Sigmoid colon (tissue), 7 donors: ENCODE results near the gene DRD1. TPM values are rescaled to one million over a fixed set of nuclear protein-coding genes. Genes with fewer than 3 reads are reported as not detected.

ENCODE experiments used
- DNase-seq: peaks from one replicate; pipeline ENCODE4 v3.0.0-alpha.2; 2019
- H3K27ac ChIP-seq, 4 donors: fragments of 200-600 bp; sonication (generic); one replicate each; pipeline ENCODE4 v1.5.1; 2016 to 2019; ENCODE audit warnings: mild to moderate bottlenecking in 1 of 4
- H3K27me3 ChIP-seq, 3 donors: fragments of 200-600 bp; sonication (generic); one replicate each; pipeline ENCODE4 v1.5.1; 2019; ENCODE audit warnings: mild to moderate bottlenecking in 1 of 3
- H3K36me3 ChIP-seq, 4 donors: fragments of 200-600 bp; sonication (generic); one replicate each; pipeline ENCODE4 v1.5.1; 2016 to 2019
- H3K4me1 ChIP-seq, 4 donors: fragments of 200-600 bp; sonication (generic); one replicate each; pipeline ENCODE4 v1.5.1; 2017 to 2019
- H3K4me3 ChIP-seq, 4 donors: fragments of 200-600 bp; sonication (generic); one replicate each; pipeline ENCODE4 v1.5.1; 2017 to 2019; ENCODE audit warnings: mild to moderate bottlenecking in 2 of 4, moderate library complexity in 1 of 4
- H3K9me3 ChIP-seq, 4 donors: fragments of 200-600 bp in 3 of 4; sonication (generic) in 3 of 4; one replicate each; pipeline versions ENCODE4 v1.5.1 to v1.6.1; 2013 to 2019
- EP300 ChIP-seq, 4 donors: sonication (generic); formaldehyde crosslinking; IDR thresholded peaks; one replicate each; pipeline ENCODE4 v1.6.1; 2017; ENCODE audit warnings: antibody characterized with exemption in 4 of 4
- POLR2A ChIP-seq, 2 donors: fragments of 450-650 bp; IDR thresholded peaks; one replicate each; pipeline ENCODE4 v1.6.1; 2016; ENCODE audit warnings: antibody characterized with exemption in 2 of 2, mild to moderate bottlenecking in 2 of 2, moderate library complexity in 2 of 2
- POLR2AphosphoS5 ChIP-seq, 4 donors: sonication (generic); formaldehyde crosslinking; IDR thresholded peaks; one replicate each; pipeline ENCODE4 v1.6.1; 2017; ENCODE audit warnings: antibody characterized with exemption in 4 of 4
- WGBS, 2 donors: extraction: QIAGEN DNeasy Blood & Tissue Kit; methylation state at CpG; one replicate each; pipeline ENCODE4 v1.1.7; 2013; 5-methylcytosine and 5-hydroxymethylcytosine counted together
- intact Hi-C: fragments of 100-400 bp; cut with DNase I; formaldehyde crosslinking; loops from one replicate; pipeline ENCODE4 v1.15.1; 2023
- polyA plus RNA-seq, 3 donors: library from polyadenylated mRNA; stranded (reverse); fragments of 200-250 nt; gene quantifications; one replicate each; pipeline ENCODE4 v1.2.3, GENCODE V29; 2013
- total RNA-seq, 4 donors: library from RNA; depleted of rRNA; stranded (reverse); fragments of >200 nt; gene quantifications; one replicate each; pipeline ENCODE4 v1.1.0, GENCODE V29; 2016
- TF ChIP-seq, protein P1 (sequence below), 4 experiments: fragments of 450-650 bp in 3 of 4; fragments of 200-600 bp in 1 of 4; IDR thresholded peaks; one replicate each; pipeline ENCODE4 v1.5.1; 2016 to 2019; ENCODE audit warnings: antibody characterized with exemption in 4 of 4, mild to moderate bottlenecking in 3 of 4, moderate library complexity in 2 of 4
- donor health status: healthy with polysubstance abuse.
- donor health status: Bipolar disorder and iron deficiency.
- donor health status: healthy.

DRD1 gene
- total and polyA plus RNA-seq, 7 donors: 0.06 TPM; not detected in 6

DNA sequence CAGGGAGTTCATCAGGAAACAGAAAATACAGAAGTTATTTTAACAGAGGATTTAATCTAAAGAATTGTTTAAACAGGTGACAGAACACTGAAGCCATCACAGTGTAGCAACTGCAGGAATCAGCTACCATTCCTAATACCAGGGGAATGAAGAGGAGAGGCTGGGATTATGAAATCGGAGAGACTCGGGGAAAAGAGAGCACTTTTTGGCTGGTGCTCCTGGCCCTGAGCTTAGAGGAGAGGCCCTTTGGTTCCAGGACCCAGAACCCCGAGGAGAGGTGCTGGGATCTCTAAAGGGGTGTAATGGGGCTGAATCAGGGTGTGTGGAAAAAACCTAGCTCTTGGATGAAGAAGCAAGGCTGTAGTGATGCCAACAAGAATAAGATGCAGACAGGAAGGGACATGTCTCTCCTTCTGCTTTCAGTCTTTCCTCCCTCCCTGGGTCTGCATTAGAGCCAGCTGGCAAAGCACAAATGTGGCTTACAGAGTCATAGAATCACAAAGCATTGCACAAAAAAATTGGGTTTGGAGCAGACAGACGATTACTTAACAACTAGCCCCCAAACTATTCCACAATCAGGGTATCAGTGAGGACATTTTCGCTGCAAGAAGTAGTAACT lies 22.8 kb upstream of the DRD1 start:
- H3K36me3 ChIP-seq: no peaks in the 10 kb centered on the region
- H3K9me3 ChIP-seq: no peaks in the 10 kb centered on the region
- no peaks in the 10 kb centered on the region for H3K4me1 ChIP-seq
- intact Hi-C loops: no loop called here
- 62 to 67% methylated on average over 5 of the region's 5 CpGs for WGBS, 2 donors
- no peak overlapping the region for H3K4me3 ChIP-seq
- H3K27me3 ChIP-seq: peaks cover 0 to 7% (median 0%) of the 10 kb centered on the region in 3 donors
- peak overlapping the region in 1 of 4 donors; percentile 48 for H3K27ac ChIP-seq
- peak; percentile 84 for DNase-seq
- peak in 1 of 4 donors; percentile 15 for TF ChIP-seq POLR2AphosphoS5 (IDR thresholded peaks at IDR 0.05)
- TF ChIP-seq POLR2A (IDR thresholded peaks at IDR 0.05): no peak

DNA sequence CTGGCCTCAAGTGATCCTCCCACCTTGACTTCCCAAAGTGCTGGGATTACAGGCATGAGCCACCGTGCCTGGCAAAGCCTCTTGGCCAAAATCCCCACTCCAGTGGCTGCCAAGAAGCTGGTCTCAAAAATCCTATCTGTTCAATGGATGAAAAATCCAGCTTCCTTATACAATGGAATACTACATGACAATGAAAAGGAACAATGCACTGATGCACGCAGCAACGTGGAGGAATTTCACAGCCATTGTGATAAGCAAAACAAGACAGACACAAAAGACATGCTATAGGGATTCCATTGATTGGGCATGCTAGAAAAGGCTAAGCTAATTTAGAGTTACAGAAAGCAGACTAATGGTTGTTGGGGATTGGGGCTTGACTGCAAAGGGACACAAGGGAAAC lies 21.3 kb upstream of the DRD1 start:
- Histone ChIP-seq H3K27ac (no peak overlapping the region), H3K4me3 (no peak overlapping the region), H3K36me3 (no peaks in the 10 kb centered on the region), H3K9me3 (no peaks in the 10 kb centered on the region), H3K27me3 (peaks cover 0 to 7% (median 0%) of the 10 kb centered on the region in 3 donors), H3K4me1 (no peaks in the 10 kb centered on the region)
- WGBS, 2 donors: 46 to 49% methylated on average over 3 of the region's 3 CpGs
- no peak for TF ChIP-seq EP300 (IDR thresholded peaks at IDR 0.05)
- TF ChIP-seq POLR2AphosphoS5 (IDR thresholded peaks at IDR 0.05): no peak
- TF ChIP-seq POLR2A (IDR thresholded peaks at IDR 0.05): no peak
- TF ChIP-seq, protein P1, sequence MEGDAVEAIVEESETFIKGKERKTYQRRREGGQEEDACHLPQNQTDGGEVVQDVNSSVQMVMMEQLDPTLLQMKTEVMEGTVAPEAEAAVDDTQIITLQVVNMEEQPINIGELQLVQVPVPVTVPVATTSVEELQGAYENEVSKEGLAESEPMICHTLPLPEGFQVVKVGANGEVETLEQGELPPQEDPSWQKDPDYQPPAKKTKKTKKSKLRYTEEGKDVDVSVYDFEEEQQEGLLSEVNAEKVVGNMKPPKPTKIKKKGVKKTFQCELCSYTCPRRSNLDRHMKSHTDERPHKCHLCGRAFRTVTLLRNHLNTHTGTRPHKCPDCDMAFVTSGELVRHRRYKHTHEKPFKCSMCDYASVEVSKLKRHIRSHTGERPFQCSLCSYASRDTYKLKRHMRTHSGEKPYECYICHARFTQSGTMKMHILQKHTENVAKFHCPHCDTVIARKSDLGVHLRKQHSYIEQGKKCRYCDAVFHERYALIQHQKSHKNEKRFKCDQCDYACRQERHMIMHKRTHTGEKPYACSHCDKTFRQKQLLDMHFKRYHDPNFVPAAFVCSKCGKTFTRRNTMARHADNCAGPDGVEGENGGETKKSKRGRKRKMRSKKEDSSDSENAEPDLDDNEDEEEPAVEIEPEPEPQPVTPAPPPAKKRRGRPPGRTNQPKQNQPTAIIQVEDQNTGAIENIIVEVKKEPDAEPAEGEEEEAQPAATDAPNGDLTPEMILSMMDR (IDR thresholded peaks at IDR 0.05): no peak
- no peak for DNase-seq
- intact Hi-C loops: no loop called here

DNA sequence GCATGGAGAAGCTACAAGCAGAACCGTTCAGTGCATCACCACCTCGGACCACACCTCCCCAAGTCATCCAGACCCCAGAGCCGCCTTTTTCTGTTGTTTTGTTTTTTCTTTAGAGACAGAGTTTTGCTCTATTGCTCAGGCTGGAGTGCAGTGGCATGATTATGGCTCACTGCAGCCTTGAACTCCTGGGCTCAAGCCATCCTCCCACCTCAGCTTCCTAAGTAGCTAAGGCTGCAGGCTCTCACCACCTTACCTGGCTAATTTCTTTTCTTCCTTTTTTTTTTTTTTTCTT lies 20.9 kb upstream of the DRD1 start:
- Histone ChIP-seq H3K4me3 (no peak overlapping the region), H3K4me1 (no peaks in the 10 kb centered on the region), H3K36me3 (no peaks in the 10 kb centered on the region), H3K27ac (no peak overlapping the region), H3K27me3 (peaks cover 0 to 7% (median 0%) of the 10 kb centered on the region in 3 donors), H3K9me3 (no peaks in the 10 kb centered on the region)
- intact Hi-C loops: no loop called here
- no peak for DNase-seq
- TF ChIP-seq POLR2A (IDR thresholded peaks at IDR 0.05) (no peak), EP300 (IDR thresholded peaks at IDR 0.05) (no peak)
- TF ChIP-seq, protein P1 (IDR thresholded peaks at IDR 0.05): peak in 1 of 4 experiments; percentile 8
- whole genome bisulfite sequencing, 2 donors: 1 to 2% methylated on average over 3 of the region's 3 CpGs

DNA sequence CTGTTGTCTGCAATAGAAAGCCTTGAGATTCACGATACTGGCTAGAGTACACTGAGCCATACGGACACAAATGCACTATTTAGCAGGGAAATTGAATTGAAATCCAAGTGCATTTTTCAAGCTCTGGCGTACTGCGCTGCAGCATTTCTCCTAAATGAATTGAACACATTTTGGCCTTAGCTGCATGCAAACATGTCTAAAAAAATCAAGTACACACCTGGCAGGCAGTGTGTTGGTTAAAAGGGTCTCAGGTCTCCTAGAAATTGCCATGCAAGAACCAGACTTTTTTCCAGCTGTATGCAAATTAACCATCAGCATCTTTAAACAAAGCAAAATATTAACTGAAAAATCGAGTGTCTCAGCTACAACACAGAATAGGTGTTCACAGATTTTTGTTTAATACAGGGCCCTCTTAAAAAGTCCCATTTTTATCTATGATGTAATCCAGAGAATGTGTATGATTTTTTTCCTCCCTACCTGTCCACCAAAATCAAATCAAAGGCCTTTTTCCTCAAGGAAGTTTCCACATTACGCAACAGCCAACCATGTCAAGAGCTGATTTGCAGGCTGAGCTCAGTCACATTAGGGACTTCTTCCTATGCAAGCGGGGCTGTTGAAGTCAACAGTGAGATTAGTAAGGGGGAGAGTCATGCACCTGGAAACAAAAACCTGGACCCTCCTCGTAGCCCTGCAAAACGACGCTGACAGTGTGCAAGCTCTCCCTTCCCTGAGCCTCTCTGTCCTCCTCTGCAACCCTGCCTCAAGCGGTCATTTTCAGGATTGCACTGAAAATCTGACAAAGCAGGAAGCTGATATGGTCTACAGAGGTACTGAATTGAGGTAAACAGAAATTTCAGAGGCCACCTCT lies 20.3 kb upstream of the DRD1 start:
- no peaks in the 10 kb centered on the region for H3K9me3 ChIP-seq
- intact Hi-C loops: no loop called here
- TF ChIP-seq, protein P1 (IDR thresholded peaks at IDR 0.05): peak in 3 of 4 experiments; percentile 32 to 66 (median 37)
- no peak for TF ChIP-seq POLR2AphosphoS5 (IDR thresholded peaks at IDR 0.05)
- H3K4me3 ChIP-seq: no peak overlapping the region
- WGBS, 2 donors: 33 to 44% methylated on average over 11 of the region's 11 CpGs
- H3K4me1 ChIP-seq: no peaks in the 10 kb centered on the region
- DNase-seq: no peak
- no peaks in the 10 kb centered on the region for H3K36me3 ChIP-seq
- peaks cover 0 to 7% (median 0%) of the 10 kb centered on the region in 3 donors for H3K27me3 ChIP-seq
- H3K27ac ChIP-seq: no peak overlapping the region

DNA sequence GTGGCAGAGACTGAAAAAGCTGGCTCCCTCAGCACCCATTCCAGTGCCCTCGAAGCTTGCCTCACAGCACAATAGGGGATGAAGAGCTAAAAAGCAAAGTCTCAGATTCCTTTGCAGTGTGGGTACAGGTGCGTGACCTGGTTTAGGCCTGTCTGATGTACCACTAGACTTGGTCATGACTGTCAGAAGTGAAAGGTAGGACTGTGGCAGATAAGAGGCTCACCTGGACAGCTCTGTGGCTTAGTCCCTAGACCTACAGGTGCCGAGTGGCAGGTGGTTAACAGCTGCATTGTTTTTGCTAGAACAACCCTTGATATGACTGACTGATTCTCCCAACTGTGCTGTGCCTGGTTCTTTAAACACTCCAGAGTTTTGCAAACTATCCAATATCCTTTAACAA lies 19.7 kb upstream of the DRD1 start:
- TF ChIP-seq EP300 (IDR thresholded peaks at IDR 0.05): no peak
- TF ChIP-seq, protein P1 (IDR thresholded peaks at IDR 0.05): no peak
- no peak for TF ChIP-seq POLR2AphosphoS5 (IDR thresholded peaks at IDR 0.05)
- TF ChIP-seq POLR2A (IDR thresholded peaks at IDR 0.05): no peak
- no peak overlapping the region for H3K4me3 ChIP-seq
- H3K4me1 ChIP-seq: no peaks in the 10 kb centered on the region
- 68 to 78% methylated on average over 3 of the region's 3 CpGs for WGBS, 2 donors
- no peaks in the 10 kb centered on the region for H3K9me3 ChIP-seq
- DNase-seq: no peak
- H3K27me3 ChIP-seq: peaks cover 0 to 7% (median 0%) of the 10 kb centered on the region in 3 donors
- intact Hi-C loops: no loop called here
- H3K36me3 ChIP-seq: no peaks in the 10 kb centered on the region
- no peak overlapping the region for H3K27ac ChIP-seq
